ENCODE results near the gene ECSCR. TPM values are rescaled to one million over a fixed set of nuclear protein-coding genes. Genes with fewer than 3 reads are reported as not detected.
A peak's percentile ranks its signal among the peaks of the same experiment; 100 is the strongest.

The ECSCR gene
- total RNA-seq, 1 donor from 2014 or later, result 47.2 TPM

DNA sequence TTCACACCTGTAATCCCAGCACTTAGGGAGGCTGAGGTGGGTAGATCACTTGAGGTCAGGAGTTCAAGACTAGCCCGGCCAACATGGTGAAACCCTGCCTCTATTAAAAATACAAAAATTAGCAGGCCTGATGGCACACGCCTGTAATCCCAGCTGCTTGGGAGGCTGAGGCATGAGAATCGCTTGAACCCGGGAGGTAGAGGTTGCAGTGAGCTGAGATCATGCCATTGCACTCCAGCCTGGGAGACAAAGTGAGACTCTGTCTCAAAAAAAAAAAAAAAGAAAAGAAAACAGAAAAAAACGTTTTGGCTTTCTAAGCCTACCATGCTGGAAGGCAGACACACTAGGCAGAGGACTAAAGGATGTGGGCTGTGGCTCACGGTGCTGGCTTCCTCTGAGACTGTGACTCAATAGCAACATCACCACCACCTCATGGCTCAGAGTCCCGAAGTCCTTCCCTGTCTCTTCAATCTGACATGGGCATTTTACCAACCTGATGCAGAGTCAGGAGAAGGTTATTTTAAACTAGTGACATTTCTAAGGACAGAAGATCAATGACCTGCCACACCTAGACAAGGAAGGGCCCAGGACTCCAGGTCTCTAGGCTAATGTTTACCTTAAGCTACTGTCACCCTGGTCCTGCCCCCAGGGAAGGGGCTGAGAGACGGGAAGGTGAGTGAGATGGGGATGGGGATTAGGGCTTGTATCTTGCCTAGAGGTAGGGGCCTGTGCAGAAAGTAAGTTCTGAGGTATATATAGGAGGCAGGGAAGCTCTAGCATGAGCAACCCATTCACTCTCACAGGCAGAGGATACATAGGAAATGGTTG, 3.7 kb downstream of the ECSCR start:
- Histone ChIP-seq H3K4me3 (peak overlapping the region; percentile 0), H3K9me3 (no peaks in the 10 kb centered on the region), H3K36me3 (no peaks in the 10 kb centered on the region), H3K27me3 (no peaks in the 10 kb centered on the region), H3K4me1 (peaks cover 14% of the 10 kb centered on the region), H3K27ac (peak overlapping the region; percentile 66)
- intact Hi-C loops (cut with DNase I), result no loop called here
- no peak for TF ChIP-seq CTCF (IDR thresholded peaks at IDR 0.05)
- peak; percentile 65 for ATAC-seq
- DNase-seq, result no peak

DNA sequence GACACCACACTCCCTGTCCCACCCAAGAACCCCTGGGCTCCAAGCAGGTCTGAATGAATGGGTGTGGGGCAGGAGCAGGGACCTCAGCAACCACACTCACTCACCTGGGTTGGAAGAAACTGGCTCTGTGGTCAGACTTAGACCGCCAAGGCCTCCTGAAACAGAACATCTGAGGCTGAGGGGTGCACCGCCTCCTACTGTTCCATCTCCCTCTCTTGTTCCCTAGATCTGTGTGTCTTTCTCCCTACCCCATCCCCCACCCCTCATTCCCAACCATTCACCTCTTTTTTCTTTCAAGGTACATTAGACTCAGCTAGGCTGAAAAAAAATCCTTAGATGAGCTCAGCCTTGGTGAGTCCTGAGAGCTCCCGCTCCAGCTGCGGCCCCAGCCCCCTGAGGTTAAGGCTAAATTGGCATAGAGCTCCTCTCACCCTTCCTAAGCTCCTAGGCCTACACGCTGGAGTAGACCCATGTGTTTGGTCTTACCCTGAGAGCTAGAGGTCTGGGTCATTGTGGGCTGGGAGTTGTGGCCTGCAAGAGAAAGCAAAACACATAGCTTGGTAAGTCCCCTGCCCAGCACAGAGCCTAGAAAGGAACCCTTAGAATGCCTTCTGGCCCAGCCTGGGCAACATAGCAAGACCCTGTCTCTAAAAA, 4.8 kb downstream of the ECSCR start:
- Histone ChIP-seq H3K4me3 (no peak overlapping the region), H3K9me3 (no peaks in the 10 kb centered on the region), H3K27me3 (no peaks in the 10 kb centered on the region), H3K4me1 (peaks cover 11% of the 10 kb centered on the region), H3K36me3 (no peaks in the 10 kb centered on the region), H3K27ac (peak overlapping the region; percentile 24)
- no peak for DNase-seq
- ATAC-seq, result no peak
- no peak for TF ChIP-seq CTCF (IDR thresholded peaks at IDR 0.05)
- intact Hi-C loops (cut with DNase I), result no loop called here

DNA sequence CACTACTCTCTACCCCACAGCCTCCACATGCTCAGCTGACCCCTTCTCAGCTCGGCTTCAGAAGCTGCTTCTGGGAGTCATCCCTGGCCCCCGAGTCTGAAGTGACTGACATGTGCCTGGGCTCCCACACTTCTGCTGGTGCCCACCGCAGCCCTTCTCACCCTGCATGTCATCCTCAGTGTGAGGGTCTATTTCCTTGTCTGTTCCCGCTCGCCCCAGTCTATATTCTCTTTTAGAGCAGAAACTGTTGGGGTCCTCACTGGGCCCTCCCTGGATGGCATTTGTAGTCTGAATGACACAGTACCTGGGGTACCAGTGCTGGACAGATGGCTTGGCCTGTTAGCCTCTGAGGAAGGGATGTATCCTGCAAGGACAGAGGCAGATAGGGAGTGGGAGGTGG, 5.3 kb downstream of the ECSCR start:
- DNase-seq (no peak), ATAC-seq (no peak)
- intact Hi-C loops (cut with DNase I), result no loop called here
- H3K9me3 ChIP-seq, result no peaks in the 10 kb centered on the region
- no peak overlapping the region for H3K4me3 ChIP-seq
- no peak for TF ChIP-seq CTCF (IDR thresholded peaks at IDR 0.05)
- H3K27me3 ChIP-seq, result no peaks in the 10 kb centered on the region
- H3K27ac ChIP-seq, result no peak overlapping the region
- no peaks in the 10 kb centered on the region for H3K36me3 ChIP-seq
- peaks cover 11% of the 10 kb centered on the region for H3K4me1 ChIP-seq

GRCh38 chr5:139456776-139457175, 5.8 kb downstream of the ECSCR start:
- Histone ChIP-seq H3K36me3 (no peaks in the 10 kb centered on the region), H3K27ac (no peak overlapping the region), H3K9me3 (no peaks in the 10 kb centered on the region), H3K4me1 (peaks cover 11% of the 10 kb centered on the region), H3K27me3 (no peaks in the 10 kb centered on the region), H3K4me3 (no peak overlapping the region)
- DNase-seq (no peak), ATAC-seq (no peak)
- TF ChIP-seq CTCF (IDR thresholded peaks at IDR 0.05), result no peak
- intact Hi-C loops (cut with DNase I), result no loop called here

DNA sequence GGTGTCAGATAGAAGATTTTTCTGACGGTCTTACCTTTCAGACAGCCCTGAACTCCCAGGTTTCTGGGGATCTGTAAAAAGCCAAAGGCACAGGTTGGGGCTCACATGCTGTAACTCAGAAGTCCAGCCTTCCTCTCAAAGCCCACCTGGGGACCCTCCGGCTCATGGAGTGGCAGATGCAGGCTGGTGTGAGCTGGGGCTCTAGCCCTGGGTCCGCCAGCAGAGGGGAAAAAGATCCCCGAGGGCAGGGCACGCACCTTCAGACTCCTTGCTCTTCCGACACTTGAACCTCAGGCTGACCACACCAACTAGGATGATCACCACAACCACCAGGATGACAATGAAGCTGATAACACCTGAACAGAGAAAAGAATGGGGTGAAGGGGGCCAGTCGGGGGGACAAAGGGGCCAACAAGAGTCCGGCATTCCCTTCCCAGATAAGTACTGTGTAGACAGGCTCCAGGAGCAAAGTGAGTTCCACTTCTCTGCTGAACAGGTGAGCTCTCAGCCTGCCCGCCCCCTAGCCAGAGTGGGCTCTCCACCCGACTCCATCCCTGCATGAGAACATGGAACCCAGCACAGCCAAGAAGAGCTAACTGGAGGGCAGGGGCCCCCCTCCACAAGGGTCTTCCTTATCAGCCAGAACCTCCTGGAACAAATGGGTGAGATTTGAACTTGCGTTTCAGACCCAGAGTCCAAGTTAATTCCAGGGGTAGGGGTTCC, 7.8 kb downstream of the ECSCR start:
- intact Hi-C loops (cut with DNase I), result no loop called here
- no peaks in the 10 kb centered on the region for H3K9me3 ChIP-seq
- no peak overlapping the region for H3K4me3 ChIP-seq
- no peaks in the 10 kb centered on the region for H3K27me3 ChIP-seq
- DNase-seq (peak; percentile 33), ATAC-seq (no peak)
- no peaks in the 10 kb centered on the region for H3K36me3 ChIP-seq
- no peak for TF ChIP-seq CTCF (IDR thresholded peaks at IDR 0.05)
- H3K27ac ChIP-seq, result no peak overlapping the region
- H3K4me1 ChIP-seq, result peaks cover 8% of the 10 kb centered on the region

All from upper lobe of right lung (tissue), 1 donor.